Daoy (cell line): ENCODE data around the gene ABHD6. TPM values are rescaled to one million over a fixed set of nuclear protein-coding genes. Genes with fewer than 3 reads are reported as not detected.
A peak's percentile ranks its signal among the peaks of the same experiment; 100 is the strongest.
"Not testable (repeated sequence)": the region's sequence is repeated elsewhere in the genome, so short reads cannot be mapped to it uniquely, and the experiment has no call there.

Experiments
- DNase-seq: peaks from one replicate; pipeline ENCODE4 v3.0.0-alpha.2; 2015; ENCODE audit warnings: low read depth
- total RNA-seq: library from RNA; depleted of rRNA; stranded (reverse); fragments of >200 nt; shearing (Covaris generic); gene quantifications from 2 replicates; pipeline ENCODE4 v1.2.3, GENCODE V29; 2014

Gene ABHD6
- total RNA-seq, 1 experiment from 2014 or later: 6.2 TPM

DNA sequence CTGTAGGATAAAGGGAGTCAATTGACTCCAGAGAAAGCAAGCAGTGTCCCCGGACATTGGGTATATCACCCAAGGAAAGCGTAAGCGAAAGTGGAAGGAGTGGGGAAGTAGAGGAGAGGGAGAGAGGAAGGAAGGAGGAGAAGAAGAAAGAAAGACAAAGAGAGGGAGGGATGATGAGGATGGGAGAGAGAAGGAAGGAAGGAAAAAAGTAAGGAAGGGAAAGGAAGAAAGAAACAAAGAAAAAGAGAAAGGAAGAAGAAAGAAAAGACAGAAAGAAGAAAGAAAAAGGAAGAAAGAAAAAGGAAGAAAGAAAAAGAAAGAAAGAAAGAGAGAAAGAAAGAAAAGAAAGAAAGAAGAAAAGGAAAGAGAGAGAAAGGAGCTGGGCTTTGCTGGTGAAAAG is 27.7 kb upstream of the ABHD6 start:
- no peak for DNase-seq

DNA sequence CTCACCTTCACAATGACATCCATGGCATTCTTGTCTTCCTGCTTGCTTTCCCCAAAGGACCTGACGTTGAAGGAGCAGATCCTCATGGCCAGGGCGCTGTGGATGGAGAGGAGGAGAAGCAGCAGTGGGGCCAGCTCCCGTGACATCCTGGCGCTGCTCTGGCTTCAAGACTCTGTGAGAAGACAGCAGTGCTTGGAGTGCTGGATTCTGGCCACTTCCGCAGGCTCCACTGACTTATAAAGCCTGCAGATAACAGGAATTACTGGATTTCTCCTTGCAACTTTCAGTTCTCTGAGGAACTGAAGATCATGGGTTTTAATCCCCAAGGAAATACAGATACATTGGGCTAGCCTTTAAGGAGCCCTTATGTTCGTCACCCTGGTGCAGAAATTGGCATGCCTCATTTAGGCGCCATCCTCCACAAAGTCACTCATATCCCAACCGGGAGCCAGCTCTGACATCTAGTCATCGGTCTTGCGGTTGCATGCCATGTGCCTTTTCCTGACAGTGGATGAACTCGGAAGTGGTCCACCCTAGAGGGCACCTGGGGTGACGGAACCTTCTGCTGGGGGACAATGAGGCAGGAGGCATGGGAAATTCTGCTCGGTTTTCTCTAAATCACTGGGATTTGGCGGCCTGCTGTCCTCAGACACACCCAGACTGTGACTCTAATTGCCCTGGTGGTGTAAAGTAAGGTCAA is 26.7 kb upstream of the ABHD6 start, which contains the start of gene DNASE1L3:
DNASE1L3 (minus strand) TSS at position 212 of the 700 bp plus-strand sequence; CDS start at position 146, 66 bp downstream.
- no peak for DNase-seq

DNA sequence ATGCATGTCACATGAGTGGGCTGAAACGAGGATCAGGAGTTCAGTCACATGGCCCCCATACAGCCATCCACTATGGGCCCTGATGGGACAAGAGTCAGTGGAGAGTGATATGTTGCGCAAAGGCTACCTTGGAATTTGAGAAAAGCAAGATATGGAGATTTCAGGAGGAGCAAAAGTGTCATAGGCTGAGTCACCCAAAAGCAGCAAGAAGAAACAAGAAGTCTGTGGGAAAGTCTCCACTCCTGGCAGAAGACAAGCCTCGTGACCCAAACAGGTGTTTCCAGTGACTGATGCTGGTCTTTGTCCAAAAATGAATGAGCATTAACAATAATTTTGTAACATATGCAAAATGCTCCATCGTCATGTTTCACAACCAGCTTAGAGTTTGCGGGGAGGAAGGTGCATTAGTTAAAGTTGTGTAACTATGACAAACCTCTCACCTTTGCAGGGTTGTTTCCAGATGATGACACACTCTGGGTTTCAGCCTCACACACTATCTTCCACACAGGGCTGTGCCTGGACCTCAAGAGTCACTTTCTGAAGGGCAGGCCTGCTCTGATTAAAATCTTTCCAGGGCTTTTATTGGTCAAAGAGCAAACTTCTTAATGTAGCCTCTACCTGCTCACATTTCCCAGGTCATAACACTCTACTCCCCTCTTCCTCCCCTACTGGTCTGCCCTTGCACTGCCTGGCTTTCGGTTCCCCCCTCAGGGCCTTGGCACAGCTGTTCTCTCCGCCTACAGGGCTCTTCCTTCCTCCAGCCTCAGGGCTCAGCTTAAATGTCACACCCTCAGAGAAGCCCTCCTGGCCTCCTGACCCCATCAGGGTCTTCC is 22.9 kb upstream of the ABHD6 start:
- DNase-seq: no peak

DNA sequence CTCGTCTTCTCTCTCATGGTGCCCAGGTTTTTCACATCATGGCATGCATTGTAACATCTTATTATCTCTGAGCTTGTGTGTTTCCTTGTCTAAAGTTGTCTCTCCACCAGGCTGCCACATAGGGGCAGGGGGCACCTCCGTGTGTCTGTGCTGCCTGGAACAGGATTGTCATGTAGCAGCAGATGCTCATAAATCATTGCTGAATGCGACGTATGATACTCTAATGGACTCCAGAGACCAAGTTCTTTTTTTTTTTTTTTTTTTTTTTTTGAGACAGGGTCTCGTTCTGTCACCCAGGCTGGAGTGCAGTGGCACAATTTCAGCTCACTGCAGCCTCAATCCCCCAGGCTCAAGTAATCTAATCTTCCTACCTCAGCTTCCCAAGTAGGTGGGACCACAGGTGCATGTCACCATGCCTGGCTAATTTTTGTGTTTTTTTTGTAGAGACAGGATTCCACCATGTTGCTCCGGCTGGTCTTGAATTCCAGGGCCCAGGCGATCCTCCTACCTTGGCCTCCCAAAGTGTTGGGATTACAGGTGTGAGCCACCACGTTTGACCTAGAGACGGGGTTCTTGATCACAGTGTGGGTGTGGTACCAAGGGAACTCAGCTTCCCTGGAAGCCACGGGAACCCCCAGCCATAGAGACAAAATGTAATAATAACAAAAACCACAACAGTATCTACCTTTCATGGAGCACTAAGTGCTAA is 22.1 kb upstream of the ABHD6 start:
- DNase-seq: no peak

DNA sequence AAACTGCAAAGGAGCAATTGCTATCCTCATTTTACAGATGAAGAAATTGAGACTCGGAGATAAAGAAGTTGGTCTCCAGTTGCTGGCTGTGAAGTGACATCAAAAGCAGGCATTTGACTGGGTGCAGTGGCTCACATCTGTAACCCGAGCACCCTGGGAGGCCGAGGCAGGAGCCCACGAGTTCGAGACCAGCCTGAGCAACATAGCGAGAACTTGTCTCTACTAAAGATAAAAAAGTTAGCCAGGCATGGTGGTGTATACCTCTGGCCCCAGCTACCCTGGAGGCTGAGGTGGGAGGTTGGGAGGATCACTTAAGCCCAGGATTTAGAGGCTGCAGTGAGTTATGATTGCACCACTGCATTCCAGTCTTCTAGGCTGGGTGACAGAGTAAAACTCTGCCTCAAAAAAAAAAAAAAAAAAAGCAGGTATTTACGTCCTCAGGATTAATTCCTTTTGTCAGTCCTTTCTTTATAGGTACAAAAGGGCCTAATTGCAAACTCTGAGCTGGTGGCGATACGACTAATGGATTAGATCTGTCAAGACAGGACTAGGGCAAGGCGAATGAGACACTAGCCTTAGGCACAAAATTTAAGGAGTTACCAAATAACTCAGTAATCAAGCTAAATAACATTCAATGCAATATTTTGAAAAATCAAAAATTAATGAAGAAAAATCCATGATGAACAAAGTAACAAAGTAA is 20.9 kb upstream of the ABHD6 start:
- DNase-seq: no peak

DNA sequence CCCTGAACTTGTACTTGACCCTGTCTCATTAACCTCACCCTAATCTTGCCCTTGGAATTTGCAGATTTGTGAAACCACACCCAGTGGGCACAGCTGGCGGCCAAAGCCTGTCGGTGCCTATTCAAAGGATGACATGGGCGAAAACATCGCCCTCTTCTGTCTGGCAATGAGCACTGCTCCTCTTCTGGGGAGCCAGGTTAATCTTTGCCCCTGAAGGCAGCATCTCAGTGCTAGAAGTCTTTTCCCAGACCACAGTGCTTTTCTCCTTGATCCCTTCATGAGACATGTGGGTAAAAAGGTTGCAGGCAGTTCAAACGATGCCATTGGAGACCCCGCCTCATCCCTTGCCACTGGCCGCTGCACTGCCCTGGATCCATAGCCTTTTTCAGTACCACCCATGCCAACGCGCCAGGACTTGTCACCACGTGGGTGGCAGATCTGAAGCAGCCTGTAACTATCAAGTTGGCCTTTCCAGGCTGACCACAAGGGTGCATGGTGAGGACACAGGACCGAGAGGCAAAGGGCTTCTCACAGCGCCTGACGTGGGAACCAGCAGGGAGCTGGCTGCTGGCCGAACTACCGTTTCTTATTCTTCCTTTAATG is 20.3 kb upstream of the ABHD6 start:
- DNase-seq: peak; percentile 68

DNA sequence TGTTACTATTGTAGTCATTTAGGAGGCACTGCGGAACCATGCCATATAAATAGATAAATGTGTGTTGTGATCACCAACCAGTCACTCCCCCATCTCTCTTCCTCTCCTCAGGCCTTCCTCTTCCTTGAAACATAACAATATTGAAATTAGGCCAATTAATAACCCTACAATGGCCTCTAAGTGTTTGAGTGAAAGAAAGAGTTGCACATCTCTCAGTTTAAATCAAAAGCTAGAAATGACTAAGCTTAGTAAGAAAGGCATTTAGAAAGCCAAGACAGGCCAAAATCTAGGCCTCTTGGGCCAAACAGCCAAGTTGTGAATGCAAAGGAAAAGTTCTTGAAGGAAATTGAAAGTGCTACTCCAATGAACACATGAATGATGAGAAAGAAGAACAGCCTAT is 18.7 kb upstream of the ABHD6 start:
- DNase-seq: no peak

DNA sequence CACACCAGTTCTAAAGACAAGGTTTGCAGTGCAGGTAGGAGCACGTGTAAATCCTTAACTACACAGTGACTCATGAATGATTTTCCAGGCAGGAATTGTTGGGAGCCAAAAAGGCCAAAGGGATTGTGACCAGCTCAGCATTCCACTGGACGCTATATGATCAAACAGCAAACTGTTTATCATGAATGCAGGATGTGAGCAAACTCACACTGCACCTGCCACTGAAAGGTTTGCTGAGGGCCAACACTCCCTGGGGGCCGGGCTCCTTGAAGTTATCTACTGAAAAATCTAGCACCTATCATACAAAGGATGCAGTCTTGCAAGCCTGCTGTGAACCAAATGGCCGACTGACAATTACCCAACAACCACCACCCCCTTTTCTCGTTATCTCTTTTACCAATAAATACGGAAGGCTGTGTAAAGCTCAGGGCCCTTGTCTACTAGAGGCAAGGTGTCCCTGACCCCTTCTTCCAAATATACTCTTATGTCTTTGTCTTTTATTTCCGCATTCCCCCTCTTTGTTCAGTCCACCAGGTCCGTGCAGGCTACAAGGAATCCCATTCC is 15.3 kb upstream of the ABHD6 start:
- no peak for DNase-seq

DNA sequence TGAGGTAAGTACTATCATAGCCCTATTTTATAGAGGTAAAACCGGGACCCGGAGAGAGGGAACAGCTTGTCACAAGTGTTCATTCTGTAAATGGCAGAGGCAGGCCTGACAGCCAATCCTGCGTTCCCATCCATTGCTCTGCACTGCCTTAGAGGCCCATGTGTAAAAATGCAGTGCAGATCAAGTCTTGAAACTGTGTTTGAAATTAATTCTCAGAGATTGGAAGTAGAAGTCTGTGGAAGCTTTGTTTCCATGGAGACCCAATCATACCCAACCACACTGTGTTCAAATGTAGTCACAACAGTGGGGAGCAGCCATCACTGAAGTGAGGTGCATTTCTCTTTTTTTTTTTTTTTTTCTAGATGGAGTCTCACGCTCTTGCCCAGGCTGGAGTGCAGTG is 13.7 kb upstream of the ABHD6 start:
- DNase-seq: no peak

DNA sequence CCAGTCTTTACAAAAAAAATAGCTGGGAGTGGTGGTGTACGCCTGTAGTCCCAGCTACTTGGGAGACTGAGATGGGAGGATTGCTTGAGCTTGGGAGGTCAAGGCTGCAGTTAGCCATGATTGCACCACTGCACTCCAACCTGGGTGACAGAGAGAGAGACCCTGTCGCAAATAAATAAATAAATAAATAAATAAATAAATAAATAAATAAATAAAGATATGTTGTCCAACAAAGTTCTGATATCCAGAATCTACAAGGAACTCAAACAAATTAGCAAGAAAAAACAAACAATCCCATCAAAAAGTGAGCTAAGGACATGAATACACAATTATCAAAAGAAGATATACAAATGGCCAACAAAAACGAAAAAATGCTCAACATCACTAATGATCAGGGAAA is 9.7 kb upstream of the ABHD6 start:
- not testable (repeated sequence) for DNase-seq

DNA sequence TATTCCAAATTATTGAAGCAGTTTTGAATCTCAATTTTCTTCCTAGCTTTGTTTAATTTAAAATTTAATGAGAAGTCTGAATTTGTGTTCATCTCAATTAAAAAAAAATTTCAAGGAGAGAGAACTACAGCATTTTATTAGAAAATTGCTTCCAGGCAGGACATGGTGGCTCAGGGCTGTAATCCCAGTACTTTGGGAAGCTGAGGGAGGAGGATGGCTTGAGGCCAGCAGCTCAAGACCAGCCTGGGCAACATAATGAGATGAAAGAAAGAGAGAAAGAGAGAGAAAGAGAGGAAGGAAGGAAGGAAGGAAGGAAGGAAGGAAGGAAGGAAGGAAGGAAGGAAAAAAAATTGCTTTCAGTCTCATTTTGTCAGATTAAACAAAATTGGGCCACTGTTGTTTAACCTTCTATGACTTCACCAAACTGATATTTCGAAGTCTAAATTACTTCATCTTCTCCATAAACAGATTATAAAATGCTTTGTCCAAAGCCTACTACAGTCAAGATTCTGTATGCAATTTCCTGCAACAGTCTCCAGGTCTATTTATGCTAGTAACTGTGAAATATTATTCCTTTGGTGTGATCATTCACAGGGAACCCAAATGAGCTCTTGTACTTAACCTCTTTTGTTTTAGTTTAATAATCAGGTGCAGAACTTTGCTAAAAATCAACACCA is 6.6 kb upstream of the ABHD6 start:
- no peak for DNase-seq

DNA sequence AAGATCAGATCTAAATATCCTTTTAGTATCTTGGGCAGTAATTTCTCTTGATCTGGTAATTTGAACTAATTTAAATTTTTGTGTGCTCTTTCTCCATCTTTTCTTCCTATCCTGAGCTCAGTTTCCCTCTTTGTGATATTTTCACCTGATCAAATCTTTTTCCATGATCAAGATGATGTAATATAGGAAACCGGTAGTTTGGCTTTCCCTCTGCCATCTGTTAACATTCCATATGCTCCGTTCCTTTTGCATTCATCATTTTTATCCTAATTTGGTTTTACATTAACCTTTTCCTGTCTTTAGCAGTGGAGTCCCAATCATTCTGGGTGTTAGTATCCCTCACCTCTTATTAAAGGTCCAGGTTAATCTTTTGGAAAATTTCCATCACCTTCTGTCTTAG is 5.9 kb upstream of the ABHD6 start:
- no peak for DNase-seq

DNA sequence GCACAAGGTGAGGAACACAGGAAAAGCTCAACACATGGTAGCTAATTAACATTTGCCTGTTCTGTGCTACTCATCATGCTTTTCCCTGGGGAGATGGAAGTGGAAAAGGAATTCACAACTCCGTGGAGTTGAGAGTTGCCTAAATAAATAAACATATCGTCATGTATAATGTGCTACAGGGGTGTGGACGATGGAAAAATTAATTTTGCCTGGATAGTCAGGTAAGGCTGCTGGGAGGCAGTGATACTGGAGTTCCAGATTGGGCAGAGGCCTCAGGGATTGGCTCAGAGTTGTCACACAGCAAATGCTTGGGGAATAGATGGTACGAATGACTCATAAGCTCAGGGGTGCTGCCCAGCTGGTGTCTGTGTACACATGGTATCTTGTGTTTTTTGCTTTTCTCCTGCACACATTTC is 3.1 kb upstream of the ABHD6 start:
- DNase-seq: peak; percentile 56

DNA sequence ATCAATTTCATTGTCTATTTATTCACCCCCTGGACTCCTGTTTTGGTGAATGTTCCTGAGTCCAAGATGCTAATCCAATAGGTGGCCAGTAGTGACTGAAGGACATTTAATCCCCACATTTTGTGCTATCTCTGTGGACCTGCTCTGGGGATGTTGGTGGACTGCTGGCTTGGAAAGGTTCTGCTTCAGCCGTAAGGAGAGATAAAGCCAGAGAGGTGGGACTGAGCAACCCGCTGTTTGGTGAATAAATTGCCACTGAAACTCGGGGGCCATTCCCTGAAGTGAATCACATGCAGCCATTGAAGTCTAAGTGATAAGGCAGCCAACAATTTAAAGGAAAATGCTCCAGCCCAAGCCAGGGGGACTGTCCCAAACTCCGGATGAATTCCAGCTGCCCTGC is 1.6 kb upstream of the ABHD6 start:
- no peak for DNase-seq

DNA sequence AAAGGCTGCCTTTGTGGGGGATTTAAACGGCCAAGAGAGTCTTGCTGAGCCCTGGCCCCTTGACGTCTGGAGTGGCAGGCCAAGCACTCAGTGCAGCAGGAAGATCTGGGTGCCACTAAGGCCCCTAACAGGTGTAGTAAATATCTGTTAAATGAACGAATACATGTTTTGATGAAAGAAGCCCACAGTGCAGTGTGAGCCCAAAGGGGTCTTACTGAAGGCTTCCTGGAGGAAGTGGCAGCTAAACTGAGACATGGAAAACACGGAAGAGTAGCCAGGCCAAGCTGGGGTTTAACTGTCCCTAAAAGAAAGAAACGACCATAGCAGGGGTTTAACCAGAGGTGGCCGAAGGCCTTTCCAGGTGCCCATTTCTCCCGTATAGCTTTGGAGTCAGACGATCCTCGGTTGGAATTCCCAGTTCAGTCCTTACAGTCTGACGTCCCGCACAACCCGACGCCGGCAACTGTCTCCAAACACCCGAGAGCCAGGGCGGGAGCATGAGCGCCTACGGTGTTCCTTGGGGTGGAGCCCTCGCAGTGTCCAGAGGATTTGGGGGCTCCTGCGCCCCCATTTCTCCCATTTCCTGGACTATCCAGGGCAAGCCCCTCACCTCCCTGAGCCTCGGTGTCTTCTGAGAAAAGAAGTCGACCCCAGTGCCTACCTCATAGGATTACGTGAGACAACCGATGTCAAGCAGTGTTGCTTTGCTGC is 910 bp upstream of the ABHD6 start:
- DNase-seq: no peak

DNA sequence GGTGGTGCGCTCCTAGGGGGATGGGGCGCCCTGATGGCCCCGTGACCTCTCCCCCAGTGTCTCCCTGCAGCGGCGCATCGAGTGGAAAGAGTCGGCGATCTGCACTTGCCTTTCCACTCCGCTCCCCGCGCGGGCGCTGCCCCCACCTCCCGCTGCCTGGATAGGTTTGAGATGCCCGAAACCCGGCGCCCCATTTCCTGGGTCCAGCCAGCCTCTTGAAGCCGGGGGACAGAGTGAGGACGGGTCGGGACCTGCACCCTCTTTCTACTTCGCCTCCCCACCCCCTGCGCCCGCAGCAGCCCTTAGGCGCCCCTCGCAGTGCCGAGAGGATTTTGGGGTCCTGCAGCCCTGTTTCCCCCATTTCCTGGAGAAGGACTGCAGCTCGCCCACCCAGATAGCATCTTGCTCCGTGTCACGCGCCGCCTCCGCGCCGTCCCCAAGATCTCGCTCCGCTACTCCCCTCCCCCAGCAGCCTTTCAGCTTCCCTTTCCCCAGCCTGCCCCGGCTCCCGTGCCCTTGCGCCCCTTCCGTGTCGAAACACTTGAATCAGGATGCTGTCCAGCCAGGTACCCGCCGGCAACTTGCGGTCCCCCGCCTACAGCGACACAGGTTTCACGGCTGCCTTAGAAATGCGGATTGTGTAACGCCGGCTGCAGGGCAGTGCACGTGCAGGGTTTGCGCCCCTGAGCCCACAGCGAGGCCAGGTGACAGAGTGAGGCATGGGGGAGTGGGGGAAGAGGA is 519 bp downstream of the ABHD6 start:
- peak; percentile 17 for DNase-seq

DNA sequence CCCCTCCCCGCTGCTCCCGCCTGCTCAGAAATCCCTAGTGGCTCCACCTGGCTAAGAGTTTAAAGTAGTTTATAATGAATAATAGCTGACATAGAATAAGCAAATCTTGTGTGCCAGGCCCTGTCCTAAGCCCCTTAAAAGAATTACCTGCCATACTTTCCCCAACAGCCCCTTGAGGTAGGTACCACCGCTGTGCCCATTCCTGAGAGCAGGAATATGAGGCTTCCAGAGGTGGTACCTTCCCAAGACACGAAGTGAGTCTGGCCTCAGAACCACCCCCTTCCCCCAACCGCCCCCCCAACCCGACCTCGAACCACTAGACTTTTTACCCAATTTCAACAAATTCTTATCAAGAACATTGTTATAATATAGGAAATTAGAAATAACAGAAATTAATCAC is 1.2 kb downstream of the ABHD6 start:
- no peak for DNase-seq

DNA sequence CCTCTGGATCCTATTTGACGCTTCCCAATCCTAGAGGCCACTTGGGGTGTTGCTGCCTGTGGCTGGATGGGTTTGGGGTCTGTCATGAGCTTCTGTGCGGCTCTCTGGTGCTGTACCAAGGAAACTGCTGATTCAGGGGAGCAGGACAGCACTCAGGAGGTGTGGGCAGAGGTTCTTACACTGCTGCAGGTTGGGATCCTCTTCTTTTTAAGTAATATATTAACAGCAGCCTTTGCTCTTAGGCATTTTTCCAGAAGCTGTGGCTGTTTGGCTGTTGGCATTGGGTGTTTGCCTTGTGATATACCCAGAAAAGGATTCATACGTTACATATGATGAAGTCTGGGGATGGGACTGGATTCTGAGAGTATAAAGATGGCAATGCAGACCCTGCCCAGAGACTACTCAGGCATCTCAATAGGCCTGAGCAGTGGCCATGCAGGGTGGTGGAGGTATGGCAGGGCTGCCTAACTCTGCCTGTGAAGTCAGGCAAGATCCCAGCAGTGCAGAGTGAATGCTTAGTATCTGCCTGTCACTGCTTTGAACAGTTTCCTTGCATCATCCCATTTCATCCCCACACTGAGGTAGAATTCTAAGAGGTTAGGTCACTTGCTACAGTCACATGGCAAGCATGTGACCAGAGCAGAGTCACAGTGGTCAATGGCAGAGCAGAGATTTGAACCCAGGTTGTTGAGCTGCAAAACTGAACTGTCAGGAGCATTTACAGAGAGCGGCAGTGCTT is 3.9 kb downstream of the ABHD6 start:
- DNase-seq: no peak

DNA sequence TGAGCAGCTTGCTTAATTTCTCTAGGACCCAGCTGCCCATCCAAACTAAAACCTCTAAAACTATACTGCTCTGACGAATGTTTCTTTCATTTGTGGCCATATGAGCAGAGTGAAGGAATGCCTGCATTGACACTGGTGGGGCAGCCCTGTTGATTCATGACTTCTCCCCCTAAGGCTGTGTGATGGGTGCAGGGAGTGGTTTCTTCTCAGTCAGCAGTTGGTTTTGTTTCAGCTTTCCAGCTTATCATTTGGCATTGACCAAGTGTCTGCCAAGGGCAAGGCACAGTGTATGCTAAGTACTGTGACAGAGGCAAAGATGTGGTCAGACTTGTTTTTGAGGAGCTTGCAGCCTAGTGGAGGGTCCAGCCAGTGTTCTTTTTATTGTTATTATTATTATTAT is 4.7 kb downstream of the ABHD6 start:
- no peak for DNase-seq
